Endothelial cell of umbilical vein (primary cell): ENCODE data around the gene SLCO2A1. TPM values are rescaled to one million over a fixed set of nuclear protein-coding genes. Genes with fewer than 3 reads are reported as not detected.

Experiments
- BruUV-seq: library from RNA; stranded (reverse); fragments of 400-500 nt; replicated peaks from 2 replicates; lab custom pipeline; 2021; lab: Mats Ljungman, UMichigan
- CTCF ChIA-PET: fragments of 300-600, 350-600 bp; sonication (Branson Sonifier 250); formaldehyde crosslinking; loops from one replicate; lab custom pipeline; 2021; ENCODE audit warnings: antibody characterized with exemption, inconsistent platforms; lab: Charles Lee
- POLR2A ChIA-PET: fragments of 300-600, 350-600 bp; sonication (Branson Sonifier 250); formaldehyde crosslinking; loops from one replicate; lab custom pipeline; 2021; ENCODE audit warnings: antibody characterized with exemption, inconsistent platforms; lab: Charles Lee
- DNase-seq: peaks from one replicate; pipeline ENCODE4 v3.0.0-alpha.2; 2011; ENCODE audit warnings: low read depth, low spot score
- FAIRE-seq: peaks from 2 replicates; lab custom pipeline; 2011; peaks lifted over from hg19 to GRCh38; lab: Jason Lieb, UNC
- H2AFZ ChIP-seq: 2 replicates; pipeline ENCODE4 v1.6.0; 2012; ENCODE audit warnings: low read depth, low read length, control low read depth, inconsistent platforms
- H3K27ac ChIP-seq: 2 replicates; pipeline ENCODE4 v1.5.1; 2011; ENCODE audit warnings: low read depth, mild to moderate bottlenecking, control low read depth, low read length, moderate library complexity; ENCODE audit not compliant: insufficient read depth
- H3K27me3 ChIP-seq, 2 experiments: 2 replicates each; pipeline versions ENCODE4 v1.6.0 to v1.6.1; 2011; ENCODE audit warnings: low read length in 2 of 2, mixed read lengths in 1 of 2; ENCODE audit not compliant: control insufficient read depth in 2 of 2, insufficient read depth in 2 of 2
- H3K36me3 ChIP-seq, 2 experiments: 2 replicates in 1 of 2; 3 replicates in 1 of 2; pipeline ENCODE4 v1.5.1; 2011; ENCODE audit warnings: low read length in 2 of 2, mild to moderate bottlenecking in 1 of 2, moderate library complexity in 1 of 2; ENCODE audit not compliant: control insufficient read depth in 2 of 2, insufficient read depth in 2 of 2; ENCODE audit errors: extremely low read depth in 1 of 2
- H3K4me1 ChIP-seq: 3 replicates; pipeline ENCODE4 v1.5.1; 2011; ENCODE audit warnings: mild to moderate bottlenecking, low read length; ENCODE audit not compliant: control insufficient read depth, insufficient read depth; ENCODE audit errors: extremely low read depth
- H3K4me2 ChIP-seq: 2 replicates; pipeline ENCODE4 v1.6.1; 2011; ENCODE audit warnings: low read length, control low read depth, mixed read lengths; ENCODE audit not compliant: insufficient read depth
- H3K4me3 ChIP-seq, 3 experiments: fragments of 200-600 bp in 1 of 3; sonication (generic), shearing (Covaris generic) in 1 of 3; replicated peaks in 1 of 3; 2 replicates each; pipeline ENCODE4 v1.5.1; 2011 to 2016; ENCODE audit warnings: control low read depth in 3 of 3, low read length in 3 of 3, mild to moderate bottlenecking in 2 of 3, inconsistent platforms in 1 of 3, low read depth in 1 of 3, moderate library complexity in 1 of 3; ENCODE audit not compliant: insufficient read depth in 1 of 3
- H3K79me2 ChIP-seq: 2 replicates; pipeline ENCODE4 v1.6.0; 2012; ENCODE audit warnings: low read length, inconsistent platforms; ENCODE audit not compliant: control insufficient read depth, insufficient read depth
- H3K9ac ChIP-seq: replicated peaks from 2 replicates; pipeline ENCODE3; 2011; ENCODE audit warnings: low read length, control low read depth; ENCODE audit not compliant: insufficient read depth; ENCODE audit errors: extremely low read depth
- H3K9me1 ChIP-seq: replicated peaks from 3 replicates; pipeline ENCODE4 v1.6.0; 2011; ENCODE audit warnings: mild to moderate bottlenecking, low read length; ENCODE audit not compliant: control insufficient read depth, insufficient read depth; ENCODE audit errors: extremely low read depth
- H3K9me3 ChIP-seq: replicated peaks from 2 replicates; pipeline ENCODE4 v1.5.1; 2012; ENCODE audit warnings: low read length, inconsistent platforms; ENCODE audit not compliant: control insufficient read depth, insufficient read depth
- H4K20me1 ChIP-seq: replicated peaks from 2 replicates; pipeline ENCODE3; 2011; ENCODE audit warnings: mild to moderate bottlenecking, low read length; ENCODE audit not compliant: control insufficient read depth, insufficient read depth; ENCODE audit errors: extremely low read depth
- CTCF ChIP-seq, 2 donors: IDR thresholded peaks; 1 replicate in 1 of 2; 2 replicates in 1 of 2; pipeline ENCODE4 v1.5.1; 2011; ENCODE audit warnings: low read length in 2 of 2, mild to moderate bottlenecking in 2 of 2, moderate library complexity in 2 of 2, control low read depth in 1 of 2, inconsistent platforms in 1 of 2, low read depth in 1 of 2; ENCODE audit not compliant: insufficient read depth in 1 of 2; ENCODE audit errors: extremely low read depth in 1 of 2
- EZH2 ChIP-seq: IDR thresholded peaks from 2 replicates; pipeline ENCODE4 v1.6.1; 2012; ENCODE audit warnings: borderline replicate concordance, low read depth, mild to moderate bottlenecking, moderate library complexity, low read length, inconsistent platforms; ENCODE audit not compliant: severe bottlenecking
- FOS ChIP-seq: IDR thresholded peaks from 2 replicates; pipeline ENCODE4 v1.6.1; 2011; ENCODE audit warnings: mild to moderate bottlenecking, low read length, moderate library complexity, borderline replicate concordance; ENCODE audit not compliant: insufficient read depth
- GATA2 ChIP-seq: IDR thresholded peaks from 2 replicates; pipeline ENCODE4 v1.7.0; 2011; ENCODE audit warnings: low read depth, mild to moderate bottlenecking, moderate library complexity, mixed read lengths, low read length; ENCODE audit not compliant: insufficient read length, insufficient read depth
- JUN ChIP-seq: IDR thresholded peaks from 2 replicates; pipeline ENCODE4 v1.6.1; 2011; ENCODE audit warnings: borderline replicate concordance, low read depth; ENCODE audit not compliant: insufficient read length, insufficient read depth
- MAX ChIP-seq: IDR thresholded peaks from 2 replicates; pipeline ENCODE4 v1.6.1; 2011; ENCODE audit not compliant: insufficient read depth, insufficient read length
- MYC ChIP-seq: IDR thresholded peaks from one replicate; pipeline ENCODE4 v1.6.1; 2011; ENCODE audit warnings: mild to moderate bottlenecking, low read depth, low read length
- POLR2A ChIP-seq: IDR thresholded peaks from 2 replicates; pipeline ENCODE4 v1.6.1; 2012; ENCODE audit warnings: low read depth, mild to moderate bottlenecking, control low read depth, low read length
- POLR2AphosphoS5 ChIP-seq: IDR thresholded peaks from 2 replicates; pipeline ENCODE4 v1.6.1; 2012; ENCODE audit warnings: low read depth, mild to moderate bottlenecking, control low read depth, low read length, moderate library complexity; ENCODE audit not compliant: insufficient read depth
- dilution Hi-C: fragments of 300-500 bp; cut with MboI; formaldehyde crosslinking; loops from one replicate; pipeline ENCODE4 v1.15.0; 2019; ENCODE audit warnings: low sequenced_read_pairs; ENCODE audit not compliant: extremely low pct_ligation_motif_present
- intact Hi-C: fragments of 100-400 bp; cut with micrococcal nuclease; formaldehyde crosslinking; loops from one replicate; pipeline ENCODE4 v1.10.0; 2022
- polyA plus RNA-seq, 4 experiments: library from polyadenylated mRNA; depleted of rRNA in 3 of 4; stranded (reverse) in 3 of 4; unstranded in 1 of 4; fragments of >200 nt; gene quantifications; 2 replicates each; pipeline versions ENCODE4 v1.2.1 to v1.2.3, GENCODE V29; 2011 to 2012; ENCODE audit warnings: missing spikeins in 1 of 4
- total RNA-seq: library from RNA; stranded (reverse); gene quantifications from 2 replicates; pipeline ENCODE4 v1.2.3, GENCODE V29; 2021

The SLCO2A1 gene
- total and polyA plus RNA-seq, 2 donors (not counting 3 experiments of a cell fraction or from before 2014, with no cell fraction given): 1.4 to 11.9 TPM

GRCh38 chr3:133983576-133984560, 45.9 kb downstream of the SLCO2A1 start:
- no peaks in the 10 kb centered on the region for H3K79me2 ChIP-seq
- H3K9me3 ChIP-seq: no peaks in the 10 kb centered on the region
- DNase-seq: no peak
- no peak overlapping the region for H3K4me3 ChIP-seq
- H3K36me3 ChIP-seq: no peaks in the 10 kb centered on the region
- dilution Hi-C loops: no loop called here
- intact Hi-C loops: no loop called here
- CTCF ChIA-PET: interaction anchor here (1.1 to 1.5 kb wide), 2 partner anchors 8 to 9 kb away, joined by 3 read pairs; no protein-coding TSS in a partner anchor
- H4K20me1 ChIP-seq: no peaks in the 10 kb centered on the region
- BruUV-seq: no TSS peak
- no peak overlapping the region for H3K9ac ChIP-seq
- no peaks in the 10 kb centered on the region for H3K27me3 ChIP-seq
- POLR2A ChIA-PET: no interaction called here
- no peak overlapping the region for H3K4me2 ChIP-seq
- H3K27ac ChIP-seq: no peak overlapping the region
- no peaks in the 10 kb centered on the region for H3K9me1 ChIP-seq
- H3K4me1 ChIP-seq: peaks cover 29% of the 10 kb centered on the region
- H2AFZ ChIP-seq: no peak overlapping the region
- no peak for TF ChIP-seq GATA2
- no peak for TF ChIP-seq JUN
- TF ChIP-seq EZH2: no peak
- no peak for TF ChIP-seq MYC
- TF ChIP-seq CTCF (IDR thresholded peaks at IDR 0.05; ENCODE audit: extremely low read depth in 1 of 2, insufficient read depth in 1 of 2, low read depth in 1 of 2, low read length in 2 of 2): no peak
- TF ChIP-seq MAX: no peak
- TF ChIP-seq FOS: no peak
- no peak for TF ChIP-seq POLR2AphosphoS5
- no peak for TF ChIP-seq POLR2A
- FAIRE-seq: no peak
